Peyer's patch (tissue), 4 donors: Measurements from ENCODE around the gene GEMIN2.

Source experiments
- POLR2A ChIP-seq, 2 donors: fragments of 450-650 bp; IDR thresholded peaks; one replicate each; pipeline ENCODE4 v1.5.1; 2017; ENCODE audit warnings: antibody characterized with exemption in 2 of 2, mild to moderate bottlenecking in 2 of 2, moderate library complexity in 2 of 2
- TF ChIP-seq, protein P1 (sequence below), 6 experiments: fragments of 450-650 bp in 4 of 6; fragments of 200-600 bp in 2 of 6; sonication (generic) in 1 of 6; IDR thresholded peaks; one replicate each; pipeline ENCODE4 v1.5.1; 2017 to 2019; ENCODE audit warnings: antibody characterized with exemption in 6 of 6, mild to moderate bottlenecking in 3 of 6, moderate library complexity in 1 of 6

DNA sequence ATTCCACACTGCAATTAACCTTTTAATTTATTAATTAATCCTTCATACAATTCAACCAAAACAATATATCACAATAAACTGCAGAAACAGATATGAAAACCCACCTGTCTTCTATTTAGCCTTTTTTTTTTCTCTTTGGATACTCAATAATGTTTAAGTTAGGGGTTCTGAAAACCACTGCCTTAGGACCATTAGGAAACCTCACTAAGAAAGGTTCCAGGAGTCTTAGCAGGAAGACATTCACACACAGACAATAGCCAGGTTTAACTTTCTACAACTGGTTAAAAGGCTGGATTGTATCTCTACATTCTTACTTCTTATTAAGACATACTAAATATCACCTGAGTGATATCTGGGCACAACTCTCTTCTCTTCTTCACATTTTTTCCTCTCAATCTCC is 14.4 kb upstream of the GEMIN2 start:
- TF ChIP-seq, protein P1, sequence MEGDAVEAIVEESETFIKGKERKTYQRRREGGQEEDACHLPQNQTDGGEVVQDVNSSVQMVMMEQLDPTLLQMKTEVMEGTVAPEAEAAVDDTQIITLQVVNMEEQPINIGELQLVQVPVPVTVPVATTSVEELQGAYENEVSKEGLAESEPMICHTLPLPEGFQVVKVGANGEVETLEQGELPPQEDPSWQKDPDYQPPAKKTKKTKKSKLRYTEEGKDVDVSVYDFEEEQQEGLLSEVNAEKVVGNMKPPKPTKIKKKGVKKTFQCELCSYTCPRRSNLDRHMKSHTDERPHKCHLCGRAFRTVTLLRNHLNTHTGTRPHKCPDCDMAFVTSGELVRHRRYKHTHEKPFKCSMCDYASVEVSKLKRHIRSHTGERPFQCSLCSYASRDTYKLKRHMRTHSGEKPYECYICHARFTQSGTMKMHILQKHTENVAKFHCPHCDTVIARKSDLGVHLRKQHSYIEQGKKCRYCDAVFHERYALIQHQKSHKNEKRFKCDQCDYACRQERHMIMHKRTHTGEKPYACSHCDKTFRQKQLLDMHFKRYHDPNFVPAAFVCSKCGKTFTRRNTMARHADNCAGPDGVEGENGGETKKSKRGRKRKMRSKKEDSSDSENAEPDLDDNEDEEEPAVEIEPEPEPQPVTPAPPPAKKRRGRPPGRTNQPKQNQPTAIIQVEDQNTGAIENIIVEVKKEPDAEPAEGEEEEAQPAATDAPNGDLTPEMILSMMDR (IDR thresholded peaks at IDR 0.05): no peak
- TF ChIP-seq POLR2A (IDR thresholded peaks at IDR 0.05): no peak
